Skeletal muscle tissue (tissue), 4 donors: ENCODE data around the gene HBG2. TPM values are rescaled to one million over a fixed set of nuclear protein-coding genes. Genes with fewer than 3 reads are reported as not detected.

Experiments used
- H3K27ac ChIP-seq: one replicate; pipeline ENCODE4 v1.7.0; 2013; ENCODE audit warnings: mild to moderate bottlenecking, low read depth, low read length, inconsistent platforms
- H3K27me3 ChIP-seq, 3 donors: one replicate each; pipeline ENCODE4 v1.7.0; 2013; ENCODE audit warnings: low read length in 3 of 3; ENCODE audit not compliant: control insufficient read depth in 3 of 3, insufficient read depth in 3 of 3
- H3K36me3 ChIP-seq, 3 donors: one replicate each; pipeline ENCODE4 v1.7.0; 2013; ENCODE audit warnings: low read length in 3 of 3; ENCODE audit not compliant: control insufficient read depth in 3 of 3, insufficient read depth in 3 of 3
- H3K4me1 ChIP-seq, 3 donors: one replicate each; pipeline ENCODE4 v1.7.0; 2013; ENCODE audit warnings: low read length in 3 of 3, mild to moderate bottlenecking in 3 of 3; ENCODE audit not compliant: control insufficient read depth in 3 of 3, insufficient read depth in 3 of 3
- H3K4me3 ChIP-seq, 3 donors: one replicate each; pipeline ENCODE4 v1.7.0; 2013; ENCODE audit warnings: low read length in 3 of 3
- H3K9ac ChIP-seq, 3 donors: one replicate each; pipeline ENCODE4 v1.7.0; 2013; ENCODE audit warnings: low read length in 3 of 3, mild to moderate bottlenecking in 3 of 3, moderate library complexity in 2 of 3, low read depth in 1 of 3
- H3K9me3 ChIP-seq, 3 donors: one replicate each; pipeline ENCODE4 v1.7.0; 2013; ENCODE audit warnings: low read length in 3 of 3; ENCODE audit not compliant: control insufficient read depth in 3 of 3
- total RNA-seq: library from RNA; depleted of rRNA; stranded (reverse); fragments of >200 nt; gene quantifications from one replicate; pipeline ENCODE4 v1.2.3, GENCODE V29; 2014
- donor health status: Osteomylitis.

Gene HBG2
- total RNA-seq, 1 donor from 2014 or later, result 17,934 TPM

GRCh38 chr11:5241458-5241857 is 13.1 kb downstream of the HBG2 start:
- H3K4me1 ChIP-seq, result no peaks in the 10 kb centered on the region
- H3K9ac ChIP-seq, result no peak overlapping the region
- no peaks in the 10 kb centered on the region for H3K9me3 ChIP-seq
- H3K27ac ChIP-seq, result no peak overlapping the region
- peaks cover 0 to 2% (median 0%) of the 10 kb centered on the region in 3 donors for H3K27me3 ChIP-seq
- H3K4me3 ChIP-seq, result no peak overlapping the region
- H3K36me3 ChIP-seq, result no peaks in the 10 kb centered on the region

- H3K4me1 ChIP-seq, result no peaks in the 10 kb centered on the region
- no peak overlapping the region for H3K9ac ChIP-seq
- no peaks in the 10 kb centered on the region for H3K36me3 ChIP-seq
- H3K27me3 ChIP-seq, result peaks cover 0 to under 1% (median 0%) of the 10 kb centered on the region in 3 donors
- H3K4me3 ChIP-seq, result no peak overlapping the region
- no peak overlapping the region for H3K27ac ChIP-seq
- H3K9me3 ChIP-seq, result no peaks in the 10 kb centered on the region
Observed at GRCh38 chr11:5240458-5240857, 14.1 kb downstream of the HBG2 start.

- Histone ChIP-seq H3K9me3 (no peaks in the 10 kb centered on the region), H3K27ac (no peak overlapping the region), H3K36me3 (no peaks in the 10 kb centered on the region), H3K27me3 (no peaks in the 10 kb centered on the region), H3K9ac (no peak overlapping the region), H3K4me3 (no peak overlapping the region), H3K4me1 (no peaks in the 10 kb centered on the region)
Observed at GRCh38 chr11:5240056-5240455, 14.5 kb downstream of the HBG2 start.

- no peaks in the 10 kb centered on the region for H3K36me3 ChIP-seq
- no peak overlapping the region for H3K27ac ChIP-seq
- H3K27me3 ChIP-seq, result no peaks in the 10 kb centered on the region
- no peak overlapping the region for H3K4me3 ChIP-seq
- no peak overlapping the region for H3K9ac ChIP-seq
- no peaks in the 10 kb centered on the region for H3K9me3 ChIP-seq
- no peaks in the 10 kb centered on the region for H3K4me1 ChIP-seq
Observed at GRCh38 chr11:5239046-5239445, 15.5 kb downstream of the HBG2 start.

- H3K9ac ChIP-seq, result no peak overlapping the region
- no peaks in the 10 kb centered on the region for H3K36me3 ChIP-seq
- H3K27me3 ChIP-seq, result no peaks in the 10 kb centered on the region
- H3K27ac ChIP-seq, result no peak overlapping the region
- H3K4me1 ChIP-seq, result no peaks in the 10 kb centered on the region
- no peaks in the 10 kb centered on the region for H3K9me3 ChIP-seq
- H3K4me3 ChIP-seq, result no peak overlapping the region
Observed at GRCh38 chr11:5238486-5238885, 16.1 kb downstream of the HBG2 start.

GRCh38 chr11:5237420-5237819 is 17.2 kb downstream of the HBG2 start:
- H3K36me3 ChIP-seq, result no peaks in the 10 kb centered on the region
- no peaks in the 10 kb centered on the region for H3K4me1 ChIP-seq
- H3K4me3 ChIP-seq, result no peak overlapping the region
- H3K9me3 ChIP-seq, result no peaks in the 10 kb centered on the region
- no peaks in the 10 kb centered on the region for H3K27me3 ChIP-seq
- H3K9ac ChIP-seq, result no peak overlapping the region
- no peak overlapping the region for H3K27ac ChIP-seq

- no peaks in the 10 kb centered on the region for H3K27me3 ChIP-seq
- no peaks in the 10 kb centered on the region for H3K9me3 ChIP-seq
- H3K36me3 ChIP-seq, result no peaks in the 10 kb centered on the region
- no peak overlapping the region for H3K9ac ChIP-seq
- no peaks in the 10 kb centered on the region for H3K4me1 ChIP-seq
- H3K27ac ChIP-seq, result no peak overlapping the region
- no peak overlapping the region for H3K4me3 ChIP-seq
Observed at GRCh38 chr11:5235364-5236095, 19.1 kb downstream of the HBG2 start.

- H3K4me3 ChIP-seq, result no peak within 1 kb of the TSS
- no peaks in the 10 kb centered on the region for H3K27me3 ChIP-seq
- H3K9ac ChIP-seq, result no peak within 1 kb of the TSS
- no peaks in the 10 kb centered on the region for H3K9me3 ChIP-seq
- no peaks in the 10 kb centered on the region for H3K36me3 ChIP-seq
- H3K27ac ChIP-seq, result no peak within 1 kb of the TSS
- H3K4me1 ChIP-seq, result no peaks in the 10 kb centered on the region
Observed at GRCh38 chr11:5234381-5234834, 20.2 kb downstream of the HBG2 start, which contains the start of gene HBD. Gene HBD, minus strand, starts transcription at chr11:5234483. Its CDS starts 50 bp downstream, at chr11:5234433.

- Histone ChIP-seq H3K9ac (no peak overlapping the region), H3K36me3 (no peaks in the 10 kb centered on the region), H3K4me1 (no peaks in the 10 kb centered on the region), H3K27ac (no peak overlapping the region), H3K9me3 (no peaks in the 10 kb centered on the region), H3K27me3 (no peaks in the 10 kb centered on the region), H3K4me3 (no peak overlapping the region)
Observed at GRCh38 chr11:5233307-5233706, 21.3 kb downstream of the HBG2 start.

GRCh38 chr11:5232821-5233220 is 21.8 kb downstream of the HBG2 start:
- Histone ChIP-seq H3K27ac (no peak overlapping the region), H3K36me3 (no peaks in the 10 kb centered on the region), H3K9me3 (no peaks in the 10 kb centered on the region), H3K9ac (no peak overlapping the region), H3K27me3 (no peaks in the 10 kb centered on the region), H3K4me3 (no peak overlapping the region), H3K4me1 (no peaks in the 10 kb centered on the region)
